GF-D8 (cell line): ENCODE data around the gene HOXB13.

Experiments used
- DNase-seq: peaks from one replicate; lab custom pipeline; 2025; lab: John Stamatoyannopoulos, UW

The HOXB13 gene

DNA sequence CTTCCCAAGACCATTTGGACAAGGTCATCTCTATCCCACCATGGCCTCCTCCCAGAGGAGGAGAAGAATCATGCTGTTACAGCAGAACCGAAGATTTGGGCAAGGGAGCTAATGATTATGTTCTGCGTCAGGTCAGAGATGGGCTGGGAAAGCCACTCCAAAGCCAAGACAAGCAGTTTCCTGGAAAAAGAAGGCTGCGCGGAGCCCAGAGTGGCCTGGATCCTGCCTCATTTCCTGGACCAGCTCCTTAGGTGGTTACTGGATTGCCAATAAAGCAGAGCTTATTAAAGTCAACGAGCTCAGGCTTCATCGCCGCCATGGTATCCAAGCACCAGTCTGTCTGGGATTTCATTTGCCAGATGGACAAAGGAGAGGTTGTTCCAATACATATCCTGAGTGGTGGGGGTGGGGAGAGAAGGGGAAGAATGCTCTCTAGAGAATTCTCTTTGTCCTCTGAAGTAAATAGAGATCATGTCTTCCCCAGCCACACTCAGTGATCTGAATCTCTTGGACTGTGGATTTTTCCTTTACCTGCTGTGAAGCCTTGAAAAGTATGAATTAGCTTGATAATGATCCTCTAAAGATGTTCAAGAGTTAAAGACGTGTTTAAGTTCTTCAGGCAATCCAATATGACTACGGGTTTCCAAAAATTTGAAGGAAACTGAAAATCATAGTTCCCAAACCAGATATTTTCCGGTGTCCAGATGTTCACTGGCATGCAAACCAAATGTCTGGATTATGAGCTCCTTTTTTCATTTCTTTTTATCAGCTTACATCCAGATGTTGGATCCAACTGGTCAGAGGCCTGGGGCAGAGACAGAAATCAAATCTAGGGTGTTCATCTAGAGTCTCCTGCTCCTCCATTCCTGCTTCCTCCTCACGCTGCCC lies 23.9 kb downstream of the HOXB13 start:
- no peak for DNase-seq

DNA sequence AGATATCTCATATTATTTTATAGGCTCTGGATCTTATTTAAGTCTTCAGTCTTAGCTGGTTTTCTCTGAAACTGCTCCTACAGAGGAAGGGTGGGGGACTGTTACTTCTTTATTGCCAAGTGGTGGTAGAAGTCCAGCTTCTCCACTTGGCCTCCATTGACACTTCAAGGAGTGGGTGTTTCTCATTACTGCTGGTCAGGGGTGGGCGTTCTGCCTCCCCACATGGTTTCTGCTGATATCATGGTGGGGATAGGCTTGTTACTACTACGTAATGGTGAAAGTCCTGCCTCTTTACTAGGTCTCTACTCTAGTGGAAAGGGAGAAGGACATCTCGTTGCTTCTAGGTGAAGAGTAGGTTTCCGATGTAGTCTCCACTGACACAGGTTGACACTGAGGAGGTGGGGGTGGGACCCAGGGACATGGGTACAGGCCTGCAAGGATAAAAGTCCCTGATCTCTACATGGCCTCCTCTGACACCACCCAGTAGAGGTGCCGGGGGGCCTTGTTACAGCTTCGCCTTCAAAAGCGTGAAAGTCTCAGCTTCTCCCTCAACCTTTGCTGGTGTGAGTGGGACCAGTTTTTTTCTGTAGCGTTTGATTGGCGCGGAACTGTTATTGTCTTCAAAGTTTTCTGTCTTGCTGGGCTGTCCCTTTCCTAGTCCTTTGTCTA lies 26.6 kb downstream of the HOXB13 start:
- no peak for DNase-seq

DNA sequence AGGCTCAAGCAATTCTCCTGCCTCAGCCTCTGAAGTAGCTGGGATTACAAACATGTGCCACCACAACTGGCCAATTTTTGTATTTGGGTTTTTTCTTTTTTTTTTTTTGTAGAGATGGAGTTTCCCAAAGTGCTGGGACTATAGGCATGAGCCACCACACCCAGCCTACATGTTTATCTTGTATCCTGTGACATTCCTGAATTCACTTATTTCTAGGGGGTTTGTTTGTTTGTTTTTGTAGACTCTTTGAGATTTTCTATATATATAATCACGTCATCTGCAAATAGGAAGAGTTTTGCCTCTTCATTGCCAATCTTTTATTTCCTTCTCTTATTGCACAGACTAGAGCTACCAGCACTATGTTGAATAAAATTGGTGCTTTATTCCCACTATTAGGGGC lies 35.4 kb downstream of the HOXB13 start:
- DNase-seq = no peak

DNA sequence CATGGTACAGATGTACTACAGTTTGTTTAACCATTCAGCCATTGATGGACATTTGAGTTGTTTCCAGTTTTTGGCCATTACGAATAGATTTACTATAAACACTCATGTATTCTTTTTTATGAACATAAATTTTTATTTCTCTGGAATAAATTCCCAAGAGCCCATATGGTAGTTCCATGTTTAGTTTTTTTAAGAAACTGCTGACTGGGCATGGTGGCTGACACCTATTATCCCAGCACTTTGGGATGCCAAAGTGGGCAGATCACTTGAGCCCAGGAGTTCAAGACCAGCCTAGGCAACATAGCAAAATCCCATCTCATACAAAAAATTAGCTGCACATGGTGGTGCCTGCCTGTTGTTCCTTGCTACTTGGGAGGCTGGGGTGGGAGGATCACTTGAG lies 36.5 kb downstream of the HOXB13 start:
- DNase-seq = no peak

DNA sequence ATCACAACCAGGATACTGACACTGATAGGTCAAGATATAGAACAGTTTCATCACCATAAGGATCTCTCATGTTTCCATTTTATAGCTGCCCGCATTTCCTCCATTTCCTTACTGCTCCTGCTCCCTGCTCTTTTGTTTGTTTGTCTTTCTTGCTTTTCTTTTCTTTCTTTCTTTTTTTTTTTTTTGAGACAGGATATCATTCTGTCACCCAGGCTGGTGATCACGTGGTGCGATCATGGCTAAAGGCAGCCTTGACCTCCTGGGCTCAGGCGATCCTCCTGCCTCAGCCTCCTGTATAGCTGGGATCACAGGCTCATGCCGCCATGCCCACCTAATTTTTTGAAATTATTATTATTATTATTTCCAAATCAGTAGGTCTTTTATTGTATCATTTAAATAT lies 37.9 kb downstream of the HOXB13 start:
- DNase-seq = no peak

DNA sequence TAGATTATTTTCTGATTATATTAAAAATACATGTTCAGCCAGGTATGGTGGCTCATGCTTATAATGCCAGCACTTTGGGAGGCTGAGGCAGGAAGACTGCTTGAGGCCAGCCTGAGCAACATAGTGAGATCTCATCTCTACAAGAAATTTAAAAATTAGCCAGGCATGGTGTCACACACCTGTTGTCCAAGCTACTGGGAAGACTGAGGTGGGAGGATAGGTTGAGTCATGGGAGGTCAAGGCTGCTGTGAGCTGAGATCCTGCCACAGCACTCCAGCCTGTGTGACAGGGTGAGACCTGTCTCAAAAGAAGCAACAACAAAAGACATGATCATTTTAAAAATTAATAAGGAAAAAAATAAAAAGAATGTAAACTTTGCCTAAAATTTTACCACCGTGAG lies 46.9 kb downstream of the HOXB13 start:
- DNase-seq = no peak

DNA sequence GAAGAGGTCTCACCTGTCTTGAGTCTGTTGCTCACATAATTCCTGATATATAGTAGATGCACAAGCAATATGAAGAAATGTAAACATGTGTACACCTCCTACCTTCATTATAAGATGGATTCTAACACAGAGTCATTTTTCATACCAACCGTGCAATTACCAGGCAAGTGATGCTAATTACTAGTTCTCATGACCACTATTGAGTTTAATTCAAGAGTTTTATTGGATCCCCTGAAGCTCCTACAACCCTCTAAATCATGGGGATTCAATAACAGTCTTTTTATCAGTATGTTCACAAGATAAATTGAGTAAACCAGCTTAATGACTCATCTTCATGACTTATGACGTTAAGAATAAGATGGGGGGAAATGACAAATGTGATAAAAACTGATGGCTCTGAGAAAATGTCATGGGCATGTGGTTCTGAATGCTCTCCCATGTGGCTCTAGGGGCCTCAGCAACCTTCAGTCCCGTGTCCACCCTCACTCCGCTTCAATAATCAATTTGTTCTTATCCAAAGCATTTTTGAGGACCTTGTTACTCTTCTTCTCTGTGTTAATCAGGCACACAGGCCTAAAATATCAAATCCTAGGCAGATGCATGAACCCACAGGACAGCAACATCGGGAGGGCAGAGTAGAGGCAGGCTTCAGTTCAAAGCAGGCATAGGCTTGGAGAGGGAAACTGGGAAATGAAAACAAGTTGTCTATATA lies 49.0 kb downstream of the HOXB13 start:
- no peak for DNase-seq

DNA sequence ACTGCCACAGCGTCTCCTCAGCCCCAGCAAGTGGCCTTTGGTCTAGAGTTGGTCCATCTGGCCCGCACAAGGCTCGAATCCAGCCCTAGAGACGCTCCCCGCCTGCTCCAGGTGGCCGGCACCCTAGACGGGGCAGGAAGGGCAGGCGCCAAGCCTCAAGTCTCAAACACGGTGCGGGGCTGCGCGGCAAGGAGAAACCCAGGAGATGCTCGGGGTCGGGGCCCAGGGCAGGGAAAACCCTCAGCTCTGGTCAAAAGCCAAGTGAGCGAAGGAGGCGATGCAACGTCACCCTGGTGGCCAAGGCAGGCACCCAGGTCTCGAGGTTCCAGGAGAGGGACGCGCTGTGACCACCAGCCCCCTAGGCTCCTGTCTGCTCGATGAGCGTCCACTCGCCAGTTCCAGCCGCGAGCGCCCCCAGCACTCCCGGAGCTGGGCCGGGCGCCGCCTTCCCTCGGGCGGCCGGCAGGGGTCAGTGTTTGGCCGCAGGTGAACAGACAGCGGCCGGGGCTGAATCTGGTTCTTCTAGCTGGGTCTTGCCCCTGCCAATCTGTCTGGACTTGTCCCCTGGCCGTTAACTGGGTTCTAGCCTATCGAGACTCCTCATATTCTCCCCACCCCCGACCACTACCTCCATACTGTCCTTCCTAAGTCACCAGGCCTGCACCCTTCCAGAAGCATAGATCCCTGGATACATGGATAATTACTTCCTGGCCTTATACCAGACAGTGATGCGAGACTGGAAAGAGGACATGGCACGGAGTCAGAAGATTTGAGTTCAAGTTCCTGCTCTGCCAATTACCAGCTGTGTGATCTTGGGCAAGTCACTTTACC lies 50.2 kb downstream of the HOXB13 start:
- no peak for DNase-seq

DNA sequence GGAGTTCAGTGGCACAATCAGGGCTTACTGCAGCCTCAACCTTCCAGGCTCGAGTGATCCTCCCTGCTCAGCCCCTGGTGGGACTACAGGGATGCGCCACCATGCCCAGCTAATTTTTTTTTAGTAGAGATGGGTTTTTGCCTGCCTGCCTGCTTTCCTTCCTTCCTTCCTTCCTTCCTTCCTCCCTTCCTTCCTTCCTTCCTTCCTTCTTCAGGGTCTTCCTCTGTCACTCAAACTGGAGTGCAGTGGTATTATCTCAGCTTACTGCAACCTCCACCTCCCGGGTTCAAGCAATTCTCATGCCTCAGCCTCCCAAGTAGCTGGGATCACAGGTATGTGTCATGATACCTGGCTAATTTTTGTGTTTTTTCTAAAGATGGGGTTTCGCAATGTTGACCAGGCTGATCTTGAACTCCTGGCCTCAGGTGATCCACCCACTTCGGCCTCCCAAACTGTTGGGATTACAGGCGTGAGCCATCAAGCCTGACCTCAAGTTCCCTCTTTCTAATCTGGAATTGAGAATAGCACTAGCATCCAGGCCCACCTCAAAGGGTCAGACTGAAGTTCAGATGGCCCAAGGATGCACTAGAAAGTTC lies 51.5 kb downstream of the HOXB13 start:
- DNase-seq = no peak
